ENCODE measurements around the gene MGAM2.

The MGAM2 gene

DNA sequence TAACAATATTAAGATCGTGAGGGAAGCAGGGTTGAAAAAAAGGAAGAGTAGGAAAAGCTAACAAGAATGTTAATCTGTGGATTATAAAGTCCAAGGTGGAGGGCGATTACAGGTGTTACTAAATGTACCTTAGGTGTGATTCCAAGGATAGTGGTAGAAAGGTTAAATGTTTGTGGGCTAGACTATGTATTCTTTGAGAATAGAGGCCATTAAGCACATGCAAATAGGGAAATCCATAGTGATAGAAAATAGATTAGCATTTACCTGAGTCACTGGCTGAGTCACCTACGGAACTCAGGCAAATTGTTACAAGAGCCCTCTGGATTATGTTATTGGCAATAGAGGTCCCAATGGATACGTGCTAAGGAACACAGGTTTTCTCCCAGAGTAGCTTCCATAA is 9.0 kb downstream of the MGAM2 start:
- no peak for DNase-seq (ENCODE audit: low read depth, low spot score)

DNA sequence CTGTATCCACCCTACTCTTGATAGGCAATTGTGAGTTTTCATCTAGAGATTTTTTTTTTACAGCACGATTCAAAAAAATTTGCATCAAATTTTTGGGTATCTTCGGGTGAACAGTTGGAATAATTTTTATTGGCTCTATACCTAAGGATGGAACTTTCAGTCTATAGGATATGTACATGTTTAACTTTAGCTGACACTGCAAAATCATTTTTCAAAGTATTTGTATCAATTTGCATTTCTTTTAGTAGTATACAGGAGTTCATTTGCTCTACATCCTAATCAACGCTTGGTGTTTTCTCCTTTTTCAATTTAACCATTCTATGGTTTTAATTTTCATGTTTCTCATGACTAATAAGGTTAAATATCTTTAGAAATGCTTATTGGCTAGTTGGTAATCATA is 11.7 kb downstream of the MGAM2 start:
- no peak for DNase-seq (ENCODE audit: low read depth, low spot score)

DNA sequence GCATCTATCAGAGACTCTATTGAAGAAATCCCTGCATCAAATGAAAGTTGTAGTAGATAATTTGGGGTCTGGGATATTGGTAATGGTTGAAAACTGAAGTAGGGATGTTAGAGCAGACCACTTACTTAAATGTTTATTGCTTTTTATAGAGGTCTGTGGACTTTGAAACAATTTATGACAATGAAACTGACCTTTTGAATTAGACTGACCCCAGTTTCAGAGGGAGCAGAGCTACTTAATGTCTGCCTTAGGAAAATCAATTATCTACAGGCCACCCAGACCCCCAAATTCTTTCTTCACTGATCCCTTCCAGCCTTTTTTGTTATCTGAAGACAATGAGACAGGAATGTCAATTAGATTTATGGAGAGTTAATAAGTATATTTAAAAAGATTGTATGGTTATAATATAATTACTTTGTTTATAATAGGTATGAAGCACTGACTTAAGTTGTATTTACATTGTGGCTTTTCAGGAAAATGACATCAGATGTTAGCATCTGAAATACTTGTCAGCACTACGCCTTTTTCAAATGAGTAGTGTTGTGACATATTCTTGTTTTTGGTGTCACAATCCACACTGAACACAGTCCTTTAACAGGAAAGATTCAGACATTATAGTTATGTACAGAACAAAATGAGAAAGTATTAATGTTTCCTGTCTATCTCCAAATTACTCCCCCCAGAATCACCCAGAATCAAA is 13.9 kb downstream of the MGAM2 start:
- no peak for DNase-seq (ENCODE audit: low read depth, low spot score)

DNA sequence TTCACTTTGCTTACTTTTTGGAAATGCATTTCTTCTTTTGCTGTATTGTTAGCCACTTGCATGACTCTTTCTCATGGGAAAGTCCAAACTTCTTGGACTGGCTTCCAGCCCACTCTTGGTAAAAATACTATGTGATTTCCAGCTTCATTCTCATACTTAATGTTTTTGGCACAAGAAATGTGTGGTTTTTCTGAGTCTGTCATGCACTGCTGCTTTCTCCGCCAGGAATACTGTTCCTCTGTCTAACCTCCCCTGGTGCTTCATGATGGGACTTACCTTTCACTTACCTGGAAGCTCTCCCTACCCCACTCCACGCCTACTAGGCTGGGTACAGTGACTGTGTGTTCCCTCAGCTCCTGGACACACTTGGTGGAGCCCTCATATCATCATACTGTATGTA is 18.7 kb downstream of the MGAM2 start:
- DNase-seq (ENCODE audit: low read depth, low spot score) = no peak

DNA sequence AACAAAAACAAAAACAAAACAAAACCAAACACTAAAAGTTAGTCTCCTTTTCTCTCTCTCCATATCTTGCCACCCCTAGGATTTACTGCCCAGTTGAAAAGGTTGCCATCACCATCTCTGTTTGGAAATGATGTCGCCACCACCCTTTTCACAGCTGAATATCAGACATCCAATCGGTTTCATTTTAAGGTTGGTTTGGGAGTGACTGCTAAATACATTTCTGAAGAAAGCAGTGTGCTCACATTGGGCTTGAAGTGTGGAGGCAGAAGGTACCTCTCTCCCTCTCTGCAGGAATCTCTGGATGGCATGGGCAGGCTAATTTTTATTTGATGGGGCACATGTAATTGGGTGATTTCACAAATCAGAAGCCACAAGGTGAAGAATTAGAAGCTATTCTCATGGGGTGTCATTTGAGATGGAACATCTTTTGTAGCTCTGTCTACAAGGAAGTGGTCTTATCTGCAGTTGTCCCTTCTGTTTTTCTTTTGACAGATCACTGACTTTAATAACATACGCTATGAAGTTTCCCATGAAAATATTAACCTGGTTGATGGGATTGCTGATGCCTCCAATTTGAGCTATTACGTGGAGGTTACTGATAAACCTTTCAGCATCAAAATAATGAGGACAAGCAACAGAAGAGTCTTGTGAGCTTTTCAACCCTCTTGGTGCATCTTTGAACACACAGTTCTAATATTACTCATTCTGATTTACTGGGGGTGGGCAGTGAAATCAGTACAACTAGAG is 20.1 kb downstream of the MGAM2 start:
- DNase-seq (ENCODE audit: low read depth, low spot score) = no peak

DNA sequence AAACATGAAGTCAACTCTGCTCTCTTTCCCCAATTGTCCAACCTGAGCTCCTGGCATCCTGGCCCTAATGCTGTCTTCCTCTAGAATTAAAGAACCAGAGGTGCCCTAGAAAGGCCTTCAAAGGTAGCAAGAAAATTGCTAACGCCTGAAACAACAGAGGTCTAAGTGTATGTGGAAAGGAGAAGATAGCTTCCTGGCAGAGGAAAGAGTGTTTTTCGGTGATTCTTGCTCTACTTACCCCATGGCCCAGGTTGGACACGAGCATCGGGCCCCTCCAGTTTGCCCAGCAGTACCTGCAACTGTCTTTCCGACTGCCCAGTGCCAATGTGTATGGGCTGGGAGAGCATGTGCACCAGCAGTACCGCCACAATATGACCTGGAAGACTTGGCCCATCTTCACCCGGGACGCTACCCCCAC is 22.2 kb downstream of the MGAM2 start:
- no peak for DNase-seq (ENCODE audit: low read depth, low spot score)

DNA sequence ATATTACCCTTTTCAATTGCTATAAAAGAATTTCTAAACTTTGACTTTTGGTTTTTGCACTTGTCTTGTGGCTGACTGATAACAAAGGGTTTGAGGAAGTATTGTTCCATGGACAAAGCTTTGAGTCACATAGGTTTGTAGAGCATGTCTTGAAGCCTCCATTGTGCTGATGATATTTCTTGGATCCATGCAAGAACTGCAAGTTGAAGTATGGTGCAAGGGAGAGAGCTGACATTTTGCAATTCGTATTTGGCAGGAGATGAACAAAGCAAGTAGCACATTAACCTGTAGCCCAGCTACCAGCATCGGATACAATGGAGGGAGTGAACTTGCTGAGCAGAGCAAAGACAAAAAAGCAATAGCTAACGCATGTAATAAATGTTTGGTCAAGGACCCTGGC is 23.4 kb downstream of the MGAM2 start:
- DNase-seq (ENCODE audit: low read depth, low spot score) = no peak

DNA sequence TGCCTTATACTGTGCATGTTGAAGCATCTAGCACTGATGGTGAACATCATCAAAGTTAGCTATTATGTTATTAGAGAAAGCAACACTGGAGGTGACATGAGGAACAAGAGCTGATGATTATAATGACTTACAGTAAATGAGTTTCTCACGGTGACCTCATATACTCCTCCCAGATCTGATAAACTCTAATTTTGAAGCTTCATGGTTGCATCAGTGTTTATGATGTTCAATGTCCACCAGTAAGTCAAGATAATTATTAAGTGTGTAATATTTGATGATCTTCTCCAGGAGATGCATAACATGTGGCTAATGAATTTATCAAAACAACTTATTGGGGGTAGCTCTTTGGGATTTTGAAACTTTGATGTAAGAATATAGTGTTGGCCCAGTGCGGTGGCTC is 27.5 kb downstream of the MGAM2 start:
- no peak for DNase-seq (ENCODE audit: low read depth, low spot score)

DNA sequence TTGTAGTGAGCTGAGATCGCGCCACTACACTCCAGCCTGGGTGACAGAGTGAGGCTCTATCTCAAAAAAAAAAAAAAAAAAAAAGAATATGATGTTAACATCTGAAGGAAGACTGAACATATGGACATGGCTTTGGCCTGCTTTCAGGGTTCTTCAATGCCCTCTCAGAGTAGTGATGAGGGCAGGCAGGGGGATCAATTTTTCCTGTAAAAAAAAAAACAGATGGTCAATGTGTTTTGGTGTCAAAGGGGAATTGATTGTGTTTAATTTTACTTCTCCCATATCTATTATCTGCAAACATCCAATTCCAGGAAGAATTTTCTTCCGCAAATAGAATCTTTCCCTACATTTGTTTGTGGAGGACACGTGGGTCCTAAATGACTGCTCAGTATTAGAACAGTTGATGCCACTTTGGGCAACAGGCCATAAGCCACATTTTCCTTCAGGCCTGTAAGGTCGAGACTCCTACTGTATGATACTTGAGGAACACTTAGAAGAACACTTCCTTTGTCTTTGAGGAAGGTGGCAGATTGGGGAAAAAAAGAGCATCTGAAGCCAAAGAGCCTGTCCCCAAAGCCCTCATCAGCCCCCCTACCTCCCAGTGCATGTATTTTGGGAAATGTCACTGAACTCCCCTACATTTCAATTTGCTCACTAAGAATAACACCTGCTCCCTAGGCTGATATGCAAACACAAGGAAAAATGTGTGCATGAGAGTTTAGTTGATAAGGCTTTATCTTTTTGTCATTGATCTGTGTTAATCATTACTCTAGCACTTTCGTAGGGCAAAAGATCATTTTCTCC is 28.3 kb downstream of the MGAM2 start:
- no peak for DNase-seq (ENCODE audit: low read depth, low spot score)

DNA sequence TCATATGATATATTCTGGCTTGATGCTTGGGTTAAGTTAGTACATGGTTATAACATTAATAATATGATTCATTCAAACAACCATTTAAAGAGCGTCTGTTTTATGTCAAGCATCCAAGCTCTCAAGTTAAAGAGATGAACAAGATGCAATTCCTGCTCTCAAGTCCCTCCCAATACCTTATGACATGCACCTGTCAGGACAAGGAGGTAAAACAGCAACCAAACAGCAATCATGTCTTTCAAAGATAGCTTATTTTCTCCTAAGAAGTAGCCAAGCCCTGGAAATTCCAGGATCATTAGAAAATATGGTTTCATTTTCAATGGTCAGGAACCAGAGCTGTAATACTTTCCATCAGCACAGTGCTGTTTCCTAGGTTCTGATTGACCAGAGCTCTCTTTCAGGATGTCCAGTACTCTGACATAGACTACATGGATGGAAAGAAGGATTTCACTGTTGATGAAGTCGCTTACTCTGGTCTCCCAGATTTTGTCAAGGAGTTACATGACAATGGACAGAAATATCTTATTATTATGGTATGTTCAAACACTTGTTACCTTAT is 29.0 kb downstream of the MGAM2 start:
- DNase-seq (ENCODE audit: low read depth, low spot score) = no peak

DNA sequence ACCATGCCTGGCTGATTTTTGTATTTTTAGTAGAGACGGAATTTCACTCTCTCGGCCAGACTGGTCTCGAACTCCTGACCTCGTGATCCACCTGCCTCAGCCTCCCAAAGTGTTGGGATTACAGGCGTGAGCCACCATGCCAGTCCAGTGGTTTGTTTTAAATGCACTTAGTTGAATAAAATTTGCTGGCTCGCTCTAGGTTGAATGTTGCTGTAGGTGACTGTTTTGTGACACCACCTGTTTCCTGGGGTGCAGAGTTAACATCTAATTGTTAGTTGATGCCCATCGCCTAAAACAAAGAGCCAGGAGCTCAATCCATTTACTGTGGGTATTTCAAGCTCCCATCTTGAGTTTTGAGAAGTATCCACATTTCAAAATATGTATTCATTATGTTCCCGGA is 31.2 kb downstream of the MGAM2 start:
- DNase-seq (ENCODE audit: low read depth, low spot score) = no peak

DNA sequence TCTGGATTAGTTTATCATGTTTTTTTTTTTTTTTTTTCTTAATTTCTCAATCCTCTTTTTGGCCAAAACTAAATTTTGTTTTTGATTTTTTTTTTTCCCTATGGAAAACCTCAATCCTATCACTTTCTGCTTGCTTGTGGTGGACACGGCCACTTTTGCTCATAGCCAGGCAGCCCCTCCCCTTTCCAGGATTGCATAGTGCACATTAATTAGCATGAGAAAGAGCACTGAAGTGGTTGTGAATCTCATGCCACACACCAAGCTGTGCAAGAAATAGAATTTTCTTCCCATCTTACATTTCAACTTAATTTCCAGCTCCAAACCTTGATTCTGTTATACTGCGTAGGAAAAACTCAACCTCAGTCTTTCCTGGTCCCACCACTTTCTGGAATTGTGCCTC is 34.6 kb downstream of the MGAM2 start:
- DNase-seq (ENCODE audit: low read depth, low spot score) = no peak

DNA sequence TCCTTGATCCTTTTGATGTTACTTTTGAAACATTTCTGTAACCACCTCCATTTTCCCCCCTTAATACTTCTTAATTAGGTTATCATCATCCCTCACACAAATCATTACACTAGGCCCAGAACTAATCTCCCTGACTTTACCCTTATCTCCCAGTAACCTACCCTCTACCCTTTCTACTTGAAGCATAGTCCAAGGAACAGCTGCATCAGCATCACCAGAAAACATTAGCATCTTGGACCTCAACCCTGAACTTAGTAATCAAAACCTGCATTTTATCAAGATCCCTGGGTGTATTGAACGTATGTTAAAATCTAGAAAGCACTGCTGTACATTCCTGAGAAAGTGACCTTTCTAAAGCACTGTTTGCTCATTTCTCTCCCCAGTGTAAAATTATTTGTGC is 38.8 kb downstream of the MGAM2 start:
- DNase-seq (ENCODE audit: low read depth, low spot score) = no peak

DNA sequence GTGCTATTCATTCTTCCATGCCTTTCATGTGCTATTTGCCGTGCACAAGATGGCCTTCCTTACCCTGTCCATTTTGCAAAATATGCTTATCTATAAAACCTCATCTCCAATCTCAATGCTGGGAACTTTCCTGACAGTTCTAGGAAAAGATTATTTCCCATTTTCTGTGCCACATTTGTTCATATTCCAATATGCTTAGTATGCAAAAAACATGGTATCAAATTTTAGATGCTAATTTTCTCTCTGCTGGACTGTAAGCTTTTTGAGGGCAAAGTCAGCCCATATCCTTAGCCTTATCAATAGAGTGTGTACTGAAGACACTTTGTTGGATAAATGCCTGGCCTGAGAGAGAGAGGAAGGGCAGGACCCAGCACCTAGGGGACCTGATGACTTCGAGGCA is 39.4 kb downstream of the MGAM2 start:
- DNase-seq (ENCODE audit: low read depth, low spot score) = no peak

DNA sequence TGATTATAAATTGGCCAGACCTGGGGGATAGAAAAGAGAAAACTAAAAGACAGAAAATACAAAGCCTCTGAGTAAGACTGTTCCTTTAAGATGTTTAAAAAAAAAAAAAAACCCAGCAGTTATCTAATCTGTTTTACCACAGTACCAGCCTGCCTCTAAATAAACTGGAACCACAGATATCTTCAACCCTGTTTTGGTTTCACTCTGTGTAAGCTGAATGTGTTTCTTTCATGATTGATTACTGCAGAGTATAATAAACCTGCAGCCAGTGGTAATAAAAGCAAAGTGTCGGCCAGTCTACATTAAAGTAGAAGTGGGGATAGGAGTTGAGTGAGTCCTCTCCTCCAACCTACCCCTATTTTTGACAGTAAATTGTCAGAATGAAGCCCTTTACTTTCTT is 40.6 kb downstream of the MGAM2 start:
- no peak for DNase-seq (ENCODE audit: low read depth, low spot score)

DNA sequence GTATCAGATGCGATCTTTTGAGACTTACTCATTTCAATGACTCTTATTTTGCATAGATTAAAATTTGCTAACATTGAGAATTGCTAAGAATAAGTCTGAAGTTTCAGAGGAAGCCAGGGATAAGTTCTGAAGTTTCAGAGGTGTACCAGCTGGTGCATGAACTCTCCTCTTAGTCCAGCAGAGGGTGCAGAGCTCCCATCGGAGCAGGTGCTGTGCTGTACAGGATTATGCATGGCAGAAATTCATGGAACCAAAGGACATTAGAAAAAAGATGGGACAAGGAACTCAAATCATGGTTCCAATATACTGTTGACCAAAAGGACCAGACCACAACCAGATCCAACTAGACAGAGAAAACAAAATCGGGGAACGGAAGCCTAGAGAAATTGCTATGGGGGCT is 41.9 kb downstream of the MGAM2 start:
- no peak for DNase-seq (ENCODE audit: low read depth, low spot score)

DNA sequence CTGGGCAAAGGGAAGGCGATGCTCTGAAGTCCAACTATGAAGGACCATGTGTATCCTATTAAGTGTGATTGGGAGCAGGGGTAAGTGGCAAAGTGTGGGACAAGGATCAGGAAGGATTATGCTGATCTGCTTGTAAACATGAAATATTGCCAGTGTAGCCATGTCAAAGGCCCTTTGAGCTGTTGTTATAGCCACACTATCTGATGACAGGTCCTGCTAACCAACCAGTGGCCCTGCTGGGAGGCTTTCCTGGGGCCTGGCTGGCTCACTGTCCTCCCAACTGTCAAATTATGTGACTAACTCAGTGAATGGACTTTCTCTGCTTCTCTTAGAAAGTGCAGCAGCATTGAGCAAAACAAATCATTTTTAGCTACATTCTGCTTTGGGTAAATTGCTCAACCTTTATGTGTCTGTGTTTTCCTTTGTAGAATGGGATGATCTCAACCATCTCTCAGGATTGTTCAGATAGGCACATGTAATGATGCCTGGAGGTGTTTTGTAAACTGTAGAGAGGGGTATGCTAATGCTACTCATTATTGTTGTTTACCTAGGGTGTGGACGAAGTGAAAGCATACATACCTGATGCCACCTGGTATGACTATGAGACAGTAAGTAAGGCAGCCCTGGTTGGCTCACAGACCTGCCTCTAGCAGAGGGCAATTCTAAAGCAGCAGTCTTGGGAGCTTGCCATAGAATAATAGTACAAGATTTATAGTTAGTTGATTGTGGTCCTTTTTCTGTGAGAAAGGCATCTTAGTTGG is 47.4 kb downstream of the MGAM2 start:
- DNase-seq (ENCODE audit: low read depth, low spot score) = no peak

DNA sequence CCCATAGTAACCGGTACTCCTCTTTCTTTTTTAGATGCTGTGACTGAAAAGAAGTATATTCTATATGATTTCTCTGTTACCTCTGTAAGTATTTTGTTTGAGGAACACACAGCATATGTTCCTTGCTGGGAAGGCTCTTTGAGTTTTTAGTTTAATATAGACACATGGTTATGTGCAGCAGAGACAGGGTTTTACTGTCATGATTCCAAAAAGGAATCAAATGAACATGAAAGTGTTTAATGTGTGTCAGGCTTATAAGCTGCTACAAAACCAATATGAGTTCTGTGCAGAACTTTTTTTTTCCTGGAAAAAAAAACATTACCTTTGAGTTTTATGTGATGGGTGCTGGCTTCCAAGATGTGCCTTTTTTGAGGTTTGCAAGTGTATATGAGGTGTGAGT is 50.4 kb downstream of the MGAM2 start:
- no peak for DNase-seq (ENCODE audit: low read depth, low spot score)

DNA sequence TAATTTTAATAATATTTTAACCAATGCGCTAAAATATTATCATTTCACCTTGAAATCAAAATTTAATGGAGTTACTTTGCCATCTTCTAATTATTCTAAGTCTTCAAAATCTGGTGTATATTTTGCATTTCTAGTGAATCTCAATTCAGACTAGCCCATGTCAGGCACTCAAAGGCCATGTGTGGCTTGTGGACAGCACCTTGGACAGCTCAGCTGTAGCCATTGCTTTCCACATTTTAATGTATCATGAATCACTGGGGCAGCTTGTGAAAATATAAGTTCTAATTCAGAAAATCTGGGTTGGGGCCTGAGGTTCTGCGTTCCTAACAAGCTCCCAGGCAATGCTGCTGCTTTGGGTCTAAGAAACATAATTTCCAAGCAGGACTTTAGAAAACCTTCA is 57.2 kb downstream of the MGAM2 start:
- no peak for DNase-seq (ENCODE audit: low read depth, low spot score)

DNA sequence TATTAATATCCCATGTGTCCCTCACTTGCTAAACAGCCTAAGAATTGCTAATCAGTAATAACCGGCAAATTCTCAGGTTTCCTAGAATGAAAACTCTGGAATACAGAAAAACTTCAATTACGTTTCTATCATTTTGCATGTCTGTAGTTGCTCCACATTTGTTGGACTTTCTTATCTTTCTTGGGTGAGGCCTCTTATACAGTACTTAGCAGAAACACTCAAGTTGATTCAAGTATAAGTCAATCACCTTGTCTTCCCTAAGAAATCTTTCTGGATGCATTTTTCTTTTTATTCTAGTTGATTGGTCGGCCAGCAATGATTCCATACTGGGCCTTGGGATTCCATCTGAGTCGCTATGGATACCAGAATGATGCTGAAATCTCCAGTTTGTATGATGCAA is 61.4 kb downstream of the MGAM2 start:
- no peak for DNase-seq (ENCODE audit: low read depth, low spot score)

DNA sequence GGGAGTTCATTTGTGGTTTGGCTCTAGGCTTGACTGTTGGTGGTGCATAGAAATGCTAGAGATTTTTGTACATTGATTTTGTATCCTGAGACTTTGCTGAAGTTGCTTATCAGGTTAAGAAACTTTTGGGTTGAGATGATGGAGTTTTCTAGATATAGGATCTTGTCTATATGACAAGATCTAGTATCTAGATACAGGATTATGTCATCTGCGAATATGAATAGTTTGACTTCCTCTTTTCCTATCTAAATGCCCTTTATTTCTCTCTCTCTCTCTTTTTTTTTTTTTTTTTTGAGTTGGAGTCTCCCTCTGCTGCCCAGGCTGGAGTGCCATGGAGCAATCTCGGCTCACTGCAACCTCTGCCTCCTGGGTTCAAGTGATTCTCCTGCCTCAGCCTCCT is 62.9 kb downstream of the MGAM2 start:
- no peak for DNase-seq (ENCODE audit: low read depth, low spot score)

DNA sequence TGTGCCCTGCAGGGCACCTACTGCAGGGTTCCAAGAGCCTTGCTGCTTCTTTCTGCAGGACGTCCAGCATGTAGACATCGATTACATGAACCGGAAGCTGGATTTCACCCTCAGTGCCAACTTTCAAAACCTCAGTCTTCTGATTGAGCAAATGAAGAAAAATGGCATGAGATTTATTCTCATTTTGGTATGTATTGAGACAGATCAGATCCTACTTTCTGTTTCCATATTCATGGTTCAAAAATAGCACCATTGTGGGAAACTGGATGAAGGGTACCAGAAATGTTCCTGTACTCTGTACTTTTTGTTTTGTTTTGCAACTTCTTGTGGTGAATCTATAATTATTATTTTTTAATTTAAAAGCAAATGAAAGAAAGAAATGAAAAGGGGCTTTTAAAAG is 64.1 kb downstream of the MGAM2 start:
- DNase-seq (ENCODE audit: low read depth, low spot score) = no peak
